GM21717 (cell line): ENCODE results near the gene RNF145.
"Not testable (repeated sequence)": the region's sequence is repeated elsewhere in the genome, so short reads cannot be mapped to it uniquely, and the experiment has no call there.

Experiments used
- ATAC-seq: cut with Tn5 transposase; IDR thresholded peaks from one replicate; pipeline ENCODE4 v1.9.1; 2021; ENCODE audit warnings: mild to moderate bottlenecking, moderate library complexity; ENCODE audit not compliant: unreplicated experiment

Gene RNF145

DNA sequence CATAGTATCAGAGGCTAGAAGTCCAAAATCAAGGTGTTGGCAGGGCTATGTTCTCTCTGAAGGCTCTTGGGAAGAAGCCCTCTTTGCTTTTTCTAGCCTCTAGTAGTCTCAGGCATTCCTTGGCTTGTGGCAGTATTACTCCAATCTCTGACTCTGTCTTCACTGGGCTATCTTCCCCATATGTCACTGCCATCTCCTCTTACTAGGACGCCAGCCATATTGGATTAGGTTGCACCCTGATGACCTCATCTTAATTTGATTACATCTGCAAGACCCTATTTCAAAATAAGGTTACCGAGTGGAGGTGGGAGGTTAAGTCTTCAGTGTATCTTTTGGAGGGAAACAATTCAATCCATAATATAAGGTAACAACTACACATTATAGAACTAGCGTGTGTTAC lies 88.3 kb downstream of the RNF145 start:
- ATAC-seq, result no peak

DNA sequence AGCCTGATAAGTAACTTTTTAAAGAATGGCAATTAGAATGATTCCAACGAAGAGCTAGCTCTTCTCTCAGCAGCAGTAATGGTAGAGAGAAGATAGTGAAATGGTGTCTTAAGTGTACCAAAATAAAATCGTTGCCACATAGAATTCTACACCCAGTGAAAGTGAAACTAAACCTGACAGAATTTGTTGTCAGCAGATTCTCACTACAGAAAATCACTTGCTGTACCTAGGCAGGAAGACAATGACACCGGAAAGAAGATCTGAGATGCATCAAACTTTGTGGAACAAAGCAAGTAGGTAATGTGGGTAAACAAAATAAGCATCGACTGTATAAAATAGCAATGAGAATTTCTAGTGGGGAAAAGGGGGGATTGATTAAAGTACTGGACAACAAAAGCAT lies 88.9 kb downstream of the RNF145 start:
- ATAC-seq, result peak; percentile 63

DNA sequence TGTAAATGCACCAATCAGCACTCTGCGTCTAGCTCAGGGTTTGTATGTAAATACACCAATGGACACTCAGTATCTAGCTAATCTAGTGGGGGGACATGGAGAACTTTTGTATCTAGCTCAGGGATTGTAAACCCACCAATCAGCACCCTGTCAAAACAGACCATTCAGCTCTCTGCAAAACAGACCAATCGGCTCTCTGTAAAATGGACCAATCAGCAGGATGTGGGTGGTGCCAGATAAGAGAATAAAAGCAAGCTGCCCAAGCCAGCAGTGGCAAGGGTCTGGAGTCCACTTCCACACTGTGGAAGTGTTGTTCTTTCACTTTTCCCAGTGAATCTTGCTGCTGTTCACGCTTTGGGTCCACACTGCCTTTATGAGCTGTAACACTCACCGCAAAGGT lies 89.5 kb downstream of the RNF145 start:
- not testable (repeated sequence) for ATAC-seq

DNA sequence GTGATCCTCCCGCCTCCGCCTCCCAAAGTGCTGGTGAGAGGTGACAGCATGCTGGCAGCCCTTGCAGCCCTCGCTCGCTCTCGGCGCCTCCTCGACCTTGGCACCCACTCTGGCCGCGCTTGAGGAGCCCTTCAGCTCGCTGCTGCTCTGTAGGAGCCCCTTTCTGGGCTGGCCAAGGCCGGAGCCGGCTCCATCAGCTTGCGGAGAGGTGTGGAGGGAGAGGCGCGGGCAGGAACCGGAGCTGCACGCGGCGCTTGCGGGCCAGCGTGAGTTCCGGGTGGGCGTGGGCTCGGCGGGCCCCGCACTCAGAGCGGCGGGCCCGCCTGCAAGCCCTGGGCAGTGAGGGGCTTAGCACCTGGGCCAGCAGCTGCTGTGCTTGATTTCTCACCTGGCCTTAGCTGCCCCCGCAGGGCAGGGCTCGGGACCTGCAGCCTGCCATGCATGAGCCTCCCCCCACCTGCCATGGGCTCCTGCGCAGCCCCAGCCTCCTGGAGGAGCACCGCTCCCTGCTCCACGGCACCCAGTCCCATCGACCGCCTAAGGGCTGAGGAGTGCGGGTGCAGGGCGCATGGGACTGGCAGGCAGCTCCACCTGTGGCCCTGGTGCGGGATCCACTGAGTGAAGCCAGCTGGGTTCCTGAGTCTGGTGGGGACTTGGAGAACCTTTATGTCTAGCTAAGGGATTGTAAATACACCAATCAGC lies 90.2 kb downstream of the RNF145 start:
- ATAC-seq, result not testable (repeated sequence)

DNA sequence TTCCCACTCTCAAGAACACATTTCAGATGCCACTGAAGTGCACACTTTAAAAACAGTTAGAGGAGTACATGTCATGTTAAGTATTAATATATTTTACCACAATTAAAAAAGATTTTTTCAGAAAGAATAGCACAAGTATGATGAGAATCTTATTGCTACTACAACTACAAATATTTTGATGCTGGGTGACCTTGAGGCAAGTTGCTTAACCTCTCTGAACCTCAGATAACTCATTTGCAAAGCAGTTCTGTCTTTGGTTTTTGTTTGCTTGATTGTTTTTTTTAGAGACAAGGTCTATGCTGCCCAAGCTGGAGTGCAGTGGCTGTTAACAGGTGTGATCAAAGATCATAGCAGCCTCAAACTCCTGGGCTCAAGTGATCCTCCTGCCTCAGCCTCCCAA lies 95.9 kb downstream of the RNF145 start:
- ATAC-seq, result no peak

DNA sequence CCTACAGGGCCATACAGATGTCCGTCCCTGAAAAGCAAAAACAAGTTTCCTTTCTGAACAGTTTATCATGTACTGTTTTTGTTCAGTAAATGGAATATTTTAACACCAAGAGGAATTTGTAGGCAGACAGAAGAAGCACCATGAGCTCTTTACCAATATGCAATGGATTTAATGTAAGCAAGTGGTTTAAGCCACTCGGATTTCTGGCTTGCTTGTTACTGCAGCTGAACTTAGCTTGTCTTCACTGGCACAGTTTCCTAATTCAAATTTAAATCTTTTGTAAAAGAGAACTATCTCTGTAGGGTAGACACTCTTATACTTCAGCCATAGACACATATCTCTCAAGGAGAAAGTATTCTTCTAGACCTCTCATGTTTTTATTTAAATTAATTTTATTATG lies 96.9 kb downstream of the RNF145 start:
- no peak for ATAC-seq
